Right renal cortex interstitium (tissue), 3 donors: ENCODE results near the gene ST7L. TPM values are rescaled to one million over a fixed set of nuclear protein-coding genes. Genes with fewer than 3 reads are reported as not detected.
A peak's percentile ranks its signal among the peaks of the same experiment; 100 is the strongest.

ENCODE experiments used
- DNase-seq, 3 donors: peaks; one replicate each; pipeline ENCODE4 v3.0.0-alpha.2; 2013; ENCODE audit warnings: low read depth in 3 of 3, low spot score in 2 of 3
- polyA plus RNA-seq, 3 donors: library from polyadenylated mRNA; unstranded; fragments of 120-200 nt; gene quantifications; one replicate each; pipeline ENCODE4 v1.2.1, GENCODE V29; 2013; ENCODE audit not compliant: insufficient read length in 3 of 3

ST7L gene
- polyA plus RNA-seq, 3 donors: 27.2 to 31.1 (median 29.1) TPM

GRCh38 chr1:112619518-112620376 is 806 bp upstream of the ST7L start, which contains the start of gene CAPZA1:
TSS of gene CAPZA1 (plus strand) at chr1:112619832. CDS start at chr1:112619845, 13 bp downstream.
- peak; percentile 77 to 84 (median 81) for DNase-seq

GRCh38 chr1:112618114-112618720 is 724 bp downstream of the ST7L start:
- DNase-seq: no peak

- no peak for DNase-seq
These were observed 4.4 kb downstream of the ST7L start for GRCh38 chr1:112614460-112615065.

- no peak for DNase-seq
These were observed 13.2 kb downstream of the ST7L start for GRCh38 chr1:112605633-112606327.

- no peak for DNase-seq
These were observed 15.4 kb downstream of the ST7L start for GRCh38 chr1:112603541-112603940.

- no peak for DNase-seq
These were observed 15.9 kb downstream of the ST7L start for GRCh38 chr1:112603012-112603411.

GRCh38 chr1:112599477-112599876 is 19.5 kb downstream of the ST7L start:
- no peak for DNase-seq

GRCh38 chr1:112594208-112594876 is 24.6 kb downstream of the ST7L start:
- DNase-seq: no peak

- DNase-seq: no peak
These were observed 29.2 kb downstream of the ST7L start for GRCh38 chr1:112589766-112590165.

GRCh38 chr1:112583366-112583765 is 35.6 kb downstream of the ST7L start:
- DNase-seq: no peak

- no peak for DNase-seq
These were observed 37.3 kb downstream of the ST7L start for GRCh38 chr1:112581586-112582192.

- DNase-seq: no peak
These were observed 39.0 kb downstream of the ST7L start for GRCh38 chr1:112579801-112580510.

- DNase-seq: no peak
These were observed 42.7 kb downstream of the ST7L start for GRCh38 chr1:112576240-112576639.

- no peak for DNase-seq
These were observed 43.7 kb downstream of the ST7L start for GRCh38 chr1:112575154-112575804.

GRCh38 chr1:112565800-112566199 is 53.1 kb downstream of the ST7L start:
- DNase-seq: no peak

- no peak for DNase-seq
These were observed 54.9 kb downstream of the ST7L start for GRCh38 chr1:112564081-112564480.

- DNase-seq: no peak
These were observed 55.6 kb downstream of the ST7L start for GRCh38 chr1:112563341-112563740.

GRCh38 chr1:112558634-112559033 is 60.3 kb downstream of the ST7L start:
- no peak for DNase-seq

GRCh38 chr1:112557385-112557784 is 61.6 kb downstream of the ST7L start:
- DNase-seq: no peak
